KMS-11 (cell line): ENCODE results near the gene ZNF416.
A peak's percentile ranks its signal among the peaks of the same experiment; 100 is the strongest.

ENCODE experiments used
- H2AFZ ChIP-seq: fragments of 200-600 bp; sonication (generic); 2 replicates; pipeline ENCODE4 v1.6.1; 2016; ENCODE audit warnings: antibody characterized with exemption, mixed run types, low read depth
- H3K27ac ChIP-seq: fragments of 200-600 bp; sonication (generic); 2 replicates; pipeline ENCODE4 v1.6.1; 2016; ENCODE audit warnings: mild to moderate bottlenecking, mixed run types
- H3K27me3 ChIP-seq: fragments of 200-600 bp; sonication (generic); 2 replicates; pipeline ENCODE4 v1.6.1; 2017; ENCODE audit warnings: mild to moderate bottlenecking, low read depth, mixed run types, moderate library complexity; ENCODE audit not compliant: insufficient read depth
- H3K36me3 ChIP-seq: fragments of 200-600 bp; sonication (generic); 2 replicates; pipeline ENCODE4 v1.6.1; 2017; ENCODE audit warnings: mild to moderate bottlenecking, mixed run types; ENCODE audit not compliant: insufficient read depth
- H3K4me1 ChIP-seq: fragments of 200-600 bp; sonication (generic); 2 replicates; pipeline ENCODE4 v1.6.1; 2016; ENCODE audit warnings: mild to moderate bottlenecking, low read depth, mixed run types; ENCODE audit not compliant: poor library complexity, severe bottlenecking
- H3K4me2 ChIP-seq: fragments of 200-600 bp; sonication (generic); 2 replicates; pipeline ENCODE4 v1.7.0; 2016; ENCODE audit warnings: mild to moderate bottlenecking, mixed run types
- H3K4me3 ChIP-seq: fragments of 200-600 bp; sonication (generic); IDR thresholded peaks from 2 replicates; pipeline ENCODE4 v1.6.1; 2017; ENCODE audit warnings: low read depth, low read length, mixed read lengths; ENCODE audit not compliant: insufficient read depth
- H3K79me2 ChIP-seq: fragments of 200-600 bp; sonication (generic); 2 replicates; pipeline ENCODE4 v1.6.1; 2016; ENCODE audit warnings: low read depth, mixed run types; ENCODE audit not compliant: insufficient read depth
- H3K9ac ChIP-seq: fragments of 200-600 bp; sonication (generic); 2 replicates; pipeline ENCODE4 v1.6.1; 2016; ENCODE audit warnings: mild to moderate bottlenecking, mixed run types
- H4K20me1 ChIP-seq: fragments of 200-600 bp; sonication (generic); 2 replicates; pipeline ENCODE4 v1.6.1; 2016; ENCODE audit warnings: mild to moderate bottlenecking, mixed run types; ENCODE audit not compliant: insufficient read depth
- CTCF ChIP-seq: fragments of 200-600 bp; sonication (generic); conservative IDR thresholded peaks from 2 replicates; pipeline ENCODE4 v1.6.1; 2017; ENCODE audit warnings: low read depth, mild to moderate bottlenecking, antibody characterized with exemption, low read length, moderate library complexity, mixed read lengths

Gene ZNF416

GRCh38 chr19:57599377-57599760 is 20.7 kb upstream of the ZNF416 start:
- peak overlapping the region; percentile 76 for H2AFZ ChIP-seq
- no peak for TF ChIP-seq CTCF
- H3K9ac ChIP-seq = no peak overlapping the region
- no peaks in the 10 kb centered on the region for H3K79me2 ChIP-seq
- no peak overlapping the region for H3K27ac ChIP-seq
- H4K20me1 ChIP-seq = no peaks in the 10 kb centered on the region
- H3K4me1 ChIP-seq = no peaks in the 10 kb centered on the region
- no peak overlapping the region for H3K4me3 ChIP-seq
- no peaks in the 10 kb centered on the region for H3K27me3 ChIP-seq
- H3K4me2 ChIP-seq = peak overlapping the region; percentile 57; the same call in 1 of the 2 replicates
- no peaks in the 10 kb centered on the region for H3K36me3 ChIP-seq

- no peak for TF ChIP-seq CTCF
- H3K4me2 ChIP-seq = no peak overlapping the region
- no peaks in the 10 kb centered on the region for H3K36me3 ChIP-seq
These were observed 8.8 kb upstream of the ZNF416 start for GRCh38 chr19:57587529-57587928.

GRCh38 chr19:57583521-57584416 is 5.1 kb upstream of the ZNF416 start, which contains the start of gene ZIK1:
Gene ZIK1 (plus strand): TSS chr19:57584145. CDS start chr19:57584357, 212 bp downstream.
- Histone ChIP-seq H3K27me3 (no peaks in the 10 kb centered on the region), H3K4me3 (no peak within 1 kb of the TSS), H2AFZ (no peak within 1 kb of the TSS), H3K36me3 (no peaks in the 10 kb centered on the region), H3K27ac (no peak within 1 kb of the TSS), H3K79me2 (no peaks in the 10 kb centered on the region), H4K20me1 (no peaks in the 10 kb centered on the region), H3K4me2 (no peak within 1 kb of the TSS), H3K4me1 (no peaks in the 10 kb centered on the region), H3K9ac (no peak within 1 kb of the TSS)
- no peak for TF ChIP-seq CTCF

More at GRCh38 chr19:57587529-57587928, 8.8 kb upstream of the ZNF416 start:
- H3K27me3 ChIP-seq = no peaks in the 10 kb centered on the region
- no peaks in the 10 kb centered on the region for H4K20me1 ChIP-seq
- no peak overlapping the region for H2AFZ ChIP-seq
- H3K9ac ChIP-seq = no peak overlapping the region
- H3K79me2 ChIP-seq = no peaks in the 10 kb centered on the region
- H3K4me3 ChIP-seq = no peak overlapping the region
- H3K4me1 ChIP-seq = no peaks in the 10 kb centered on the region
- H3K27ac ChIP-seq = no peak overlapping the region

- Histone ChIP-seq H3K9ac (no peak overlapping the region), H3K27ac (no peak overlapping the region), H3K36me3 (no peaks in the 10 kb centered on the region), H3K4me3 (no peak overlapping the region), H2AFZ (no peak overlapping the region), H3K4me2 (no peak overlapping the region), H3K27me3 (no peaks in the 10 kb centered on the region), H3K4me1 (no peaks in the 10 kb centered on the region), H3K79me2 (no peaks in the 10 kb centered on the region), H4K20me1 (no peaks in the 10 kb centered on the region)
- no peak for TF ChIP-seq CTCF
These were observed 4.4 kb upstream of the ZNF416 start for GRCh38 chr19:57583104-57583520.
